ENCODE results near the gene CD163L1.

Gene CD163L1

GRCh38 chr12:7396418-7396817, 47.5 kb downstream of the CD163L1 start:
- H3K9ac ChIP-seq (ENCODE audit: low read length): no peak overlapping the region

GRCh38 chr12:7395950-7396349, 48.0 kb downstream of the CD163L1 start:
- Histone ChIP-seq H3K4me3 (ENCODE audit: low read length) (no peak overlapping the region), H3K9me3 (ENCODE audit: control insufficient read depth, low read length) (no peaks in the 10 kb centered on the region), H3K27me3 (ENCODE audit: control insufficient read depth, insufficient read depth, low read length) (no peaks in the 10 kb centered on the region), H3K4me1 (ENCODE audit: control insufficient read depth, insufficient read depth, low read length) (no peaks in the 10 kb centered on the region), H3K9ac (ENCODE audit: low read length) (no peak overlapping the region), H3K36me3 (ENCODE audit: control insufficient read depth, insufficient read depth, low read length) (no peaks in the 10 kb centered on the region)

More at GRCh38 chr12:7396418-7396817, 47.5 kb downstream of the CD163L1 start:
- no peak overlapping the region for H3K4me3 ChIP-seq (ENCODE audit: low read length)
- no peaks in the 10 kb centered on the region for H3K36me3 ChIP-seq (ENCODE audit: control insufficient read depth, insufficient read depth, low read length)
- no peaks in the 10 kb centered on the region for H3K27me3 ChIP-seq (ENCODE audit: control insufficient read depth, insufficient read depth, low read length)
- H3K4me1 ChIP-seq (ENCODE audit: control insufficient read depth, insufficient read depth, low read length): no peaks in the 10 kb centered on the region
- no peaks in the 10 kb centered on the region for H3K9me3 ChIP-seq (ENCODE audit: control insufficient read depth, low read length)

GRCh38 chr12:7387289-7387688, 56.7 kb downstream of the CD163L1 start:
- Histone ChIP-seq H3K36me3 (ENCODE audit: control insufficient read depth, insufficient read depth, low read length) (no peaks in the 10 kb centered on the region), H3K27me3 (ENCODE audit: control insufficient read depth, insufficient read depth, low read length) (no peaks in the 10 kb centered on the region), H3K9ac (ENCODE audit: low read length) (no peak overlapping the region), H3K4me1 (ENCODE audit: control insufficient read depth, insufficient read depth, low read length) (no peaks in the 10 kb centered on the region), H3K4me3 (ENCODE audit: low read length) (no peak overlapping the region), H3K9me3 (ENCODE audit: control insufficient read depth, low read length) (no peaks in the 10 kb centered on the region)

GRCh38 chr12:7383157-7383556, 60.8 kb downstream of the CD163L1 start:
- Histone ChIP-seq H3K4me3 (ENCODE audit: low read length) (no peak overlapping the region), H3K9ac (ENCODE audit: low read length) (no peak overlapping the region)

GRCh38 chr12:7376196-7376595, 67.8 kb downstream of the CD163L1 start:
- H3K4me1 ChIP-seq (ENCODE audit: control insufficient read depth, insufficient read depth, low read length): no peaks in the 10 kb centered on the region
- H3K9ac ChIP-seq (ENCODE audit: low read length): no peak overlapping the region
- no peaks in the 10 kb centered on the region for H3K9me3 ChIP-seq (ENCODE audit: control insufficient read depth, low read length)
- H3K36me3 ChIP-seq (ENCODE audit: control insufficient read depth, insufficient read depth, low read length): no peaks in the 10 kb centered on the region
- H3K27me3 ChIP-seq (ENCODE audit: control insufficient read depth, insufficient read depth, low read length): no peaks in the 10 kb centered on the region
- H3K4me3 ChIP-seq (ENCODE audit: low read length): no peak overlapping the region

More at GRCh38 chr12:7383157-7383556, 60.8 kb downstream of the CD163L1 start:
- Histone ChIP-seq H3K4me1 (ENCODE audit: control insufficient read depth, insufficient read depth, low read length) (no peaks in the 10 kb centered on the region), H3K36me3 (ENCODE audit: control insufficient read depth, insufficient read depth, low read length) (no peaks in the 10 kb centered on the region), H3K27me3 (ENCODE audit: control insufficient read depth, insufficient read depth, low read length) (no peaks in the 10 kb centered on the region), H3K9me3 (ENCODE audit: control insufficient read depth, low read length) (no peaks in the 10 kb centered on the region)

GRCh38 chr12:7375145-7375543, 68.8 kb downstream of the CD163L1 start:
- Histone ChIP-seq H3K4me1 (ENCODE audit: control insufficient read depth, insufficient read depth, low read length) (no peaks in the 10 kb centered on the region), H3K4me3 (ENCODE audit: low read length) (no peak overlapping the region), H3K27me3 (ENCODE audit: control insufficient read depth, insufficient read depth, low read length) (no peaks in the 10 kb centered on the region), H3K9ac (ENCODE audit: low read length) (no peak overlapping the region), H3K9me3 (ENCODE audit: control insufficient read depth, low read length) (no peaks in the 10 kb centered on the region), H3K36me3 (ENCODE audit: control insufficient read depth, insufficient read depth, low read length) (no peaks in the 10 kb centered on the region)

GRCh38 chr12:7374423-7375144, 69.4 kb downstream of the CD163L1 start:
- H3K4me3 ChIP-seq (ENCODE audit: low read length): no peak overlapping the region
- H3K9ac ChIP-seq (ENCODE audit: low read length): no peak overlapping the region
- H3K27me3 ChIP-seq (ENCODE audit: control insufficient read depth, insufficient read depth, low read length): no peaks in the 10 kb centered on the region
- no peaks in the 10 kb centered on the region for H3K4me1 ChIP-seq (ENCODE audit: control insufficient read depth, insufficient read depth, low read length)
- H3K9me3 ChIP-seq (ENCODE audit: control insufficient read depth, low read length): no peaks in the 10 kb centered on the region
- no peaks in the 10 kb centered on the region for H3K36me3 ChIP-seq (ENCODE audit: control insufficient read depth, insufficient read depth, low read length)

GRCh38 chr12:7373226-7373625, 70.7 kb downstream of the CD163L1 start:
- Histone ChIP-seq H3K27me3 (ENCODE audit: control insufficient read depth, insufficient read depth, low read length) (no peaks in the 10 kb centered on the region), H3K4me3 (ENCODE audit: low read length) (no peak overlapping the region), H3K9ac (ENCODE audit: low read length) (no peak overlapping the region)

GRCh38 chr12:7369274-7369729, 74.7 kb downstream of the CD163L1 start:
- H3K4me1 ChIP-seq (ENCODE audit: control insufficient read depth, insufficient read depth, low read length): no peaks in the 10 kb centered on the region
- no peaks in the 10 kb centered on the region for H3K9me3 ChIP-seq (ENCODE audit: control insufficient read depth, low read length)
- H3K4me3 ChIP-seq (ENCODE audit: low read length): no peak overlapping the region

More at GRCh38 chr12:7373226-7373625, 70.7 kb downstream of the CD163L1 start:
- no peaks in the 10 kb centered on the region for H3K9me3 ChIP-seq (ENCODE audit: control insufficient read depth, low read length)
- no peaks in the 10 kb centered on the region for H3K4me1 ChIP-seq (ENCODE audit: control insufficient read depth, insufficient read depth, low read length)
- no peaks in the 10 kb centered on the region for H3K36me3 ChIP-seq (ENCODE audit: control insufficient read depth, insufficient read depth, low read length)

GRCh38 chr12:7362734-7363133, 81.2 kb downstream of the CD163L1 start:
- H3K9me3 ChIP-seq (ENCODE audit: control insufficient read depth, low read length): no peaks in the 10 kb centered on the region

More at GRCh38 chr12:7369274-7369729, 74.7 kb downstream of the CD163L1 start:
- no peak overlapping the region for H3K9ac ChIP-seq (ENCODE audit: low read length)
- no peaks in the 10 kb centered on the region for H3K27me3 ChIP-seq (ENCODE audit: control insufficient read depth, insufficient read depth, low read length)
- H3K36me3 ChIP-seq (ENCODE audit: control insufficient read depth, insufficient read depth, low read length): no peaks in the 10 kb centered on the region

GRCh38 chr12:7361265-7361664, 82.7 kb downstream of the CD163L1 start:
- Histone ChIP-seq H3K36me3 (ENCODE audit: control insufficient read depth, insufficient read depth, low read length) (no peaks in the 10 kb centered on the region), H3K27me3 (ENCODE audit: control insufficient read depth, insufficient read depth, low read length) (no peaks in the 10 kb centered on the region), H3K4me3 (ENCODE audit: low read length) (no peak overlapping the region), H3K9me3 (ENCODE audit: control insufficient read depth, low read length) (no peaks in the 10 kb centered on the region), H3K4me1 (ENCODE audit: control insufficient read depth, insufficient read depth, low read length) (no peaks in the 10 kb centered on the region), H3K9ac (ENCODE audit: low read length) (no peak overlapping the region)

More at GRCh38 chr12:7362734-7363133, 81.2 kb downstream of the CD163L1 start:
- no peak overlapping the region for H3K4me3 ChIP-seq (ENCODE audit: low read length)
- H3K9ac ChIP-seq (ENCODE audit: low read length): no peak overlapping the region
- no peaks in the 10 kb centered on the region for H3K4me1 ChIP-seq (ENCODE audit: control insufficient read depth, insufficient read depth, low read length)
- no peaks in the 10 kb centered on the region for H3K36me3 ChIP-seq (ENCODE audit: control insufficient read depth, insufficient read depth, low read length)
- no peaks in the 10 kb centered on the region for H3K27me3 ChIP-seq (ENCODE audit: control insufficient read depth, insufficient read depth, low read length)

- H3K9ac ChIP-seq (ENCODE audit: low read length): no peak overlapping the region
- H3K36me3 ChIP-seq (ENCODE audit: control insufficient read depth, insufficient read depth, low read length): no peaks in the 10 kb centered on the region
- H3K4me3 ChIP-seq (ENCODE audit: low read length): no peak overlapping the region
- no peaks in the 10 kb centered on the region for H3K27me3 ChIP-seq (ENCODE audit: control insufficient read depth, insufficient read depth, low read length)
- no peaks in the 10 kb centered on the region for H3K9me3 ChIP-seq (ENCODE audit: control insufficient read depth, low read length)
- H3K4me1 ChIP-seq (ENCODE audit: control insufficient read depth, insufficient read depth, low read length): no peaks in the 10 kb centered on the region
Observed at GRCh38 chr12:7354529-7354928, 89.4 kb downstream of the CD163L1 start.
